Ramos (cell line): ENCODE data around the gene DPYSL3.
"Not testable (repeated sequence)": the region's sequence is repeated elsewhere in the genome, so short reads cannot be mapped to it uniquely, and the experiment has no call there.

Experiments used
- in situ Hi-C: fragments of 300-500 bp; cut with MboI; formaldehyde crosslinking; loops from one replicate; pipeline ENCODE4 v1.14.3; 2022; ENCODE audit warnings: low sequenced_read_pairs; ENCODE audit not compliant: unreplicated experiment

DPYSL3 gene

DNA sequence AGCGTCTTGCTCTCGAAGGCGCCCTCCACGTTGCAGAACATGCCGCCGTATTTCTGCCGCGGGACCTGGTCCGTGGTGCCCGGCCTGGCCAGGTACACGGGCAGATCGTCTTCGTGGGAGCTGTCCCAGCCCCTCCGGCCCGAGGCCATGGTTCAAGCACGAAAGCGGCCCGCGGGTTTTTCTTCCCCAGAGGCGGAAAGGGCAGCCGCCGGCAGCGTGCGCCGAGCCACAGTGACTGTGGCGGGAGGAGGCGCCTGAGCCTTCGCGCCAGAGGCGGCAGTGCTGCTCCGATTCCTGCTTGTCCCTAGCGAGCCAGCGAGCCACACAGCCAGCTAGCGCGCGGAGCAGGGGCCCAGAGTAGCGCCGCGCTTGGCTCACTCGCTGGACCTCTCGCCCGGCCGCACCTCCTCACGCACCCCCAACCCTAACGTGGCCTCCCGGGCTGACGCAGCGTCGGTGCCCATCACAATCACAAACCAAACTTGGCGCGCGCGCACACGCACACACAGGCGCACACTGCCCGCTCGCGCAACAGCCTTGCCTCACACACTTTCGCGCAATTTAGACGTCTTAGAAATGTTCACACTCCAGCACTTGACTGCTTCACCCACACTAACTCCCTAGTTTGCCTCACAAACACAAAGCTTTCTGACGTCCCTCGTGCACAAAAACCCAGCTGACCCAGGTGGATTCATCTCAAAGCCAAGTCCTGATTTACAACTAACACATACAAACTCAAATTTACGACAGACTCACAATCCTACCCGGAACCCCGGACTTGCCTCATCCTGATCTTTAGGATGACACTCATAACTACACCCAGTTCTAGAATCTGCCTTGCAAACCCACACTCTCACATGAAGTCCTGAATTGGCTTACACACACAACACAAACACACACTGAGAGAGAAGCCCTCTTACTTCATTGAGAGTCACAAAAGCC lies at the start of gene DPYSL3:
TSS of gene DPYSL3 (minus strand) at position 359 of the 942 bp plus-strand sequence. CDS start at position 149, 210 bp downstream.
- in situ Hi-C loops = no loop called here

- in situ Hi-C loops = no loop called here
Measured at GRCh38 chr5:147558826-147559225, 49.0 kb upstream of the DPYSL3 start.

- in situ Hi-C loops = no loop called here
Measured at GRCh38 chr5:147557876-147558745, 48.2 kb upstream of the DPYSL3 start.

- in situ Hi-C loops = no loop called here
Measured at GRCh38 chr5:147555176-147555575, 45.3 kb upstream of the DPYSL3 start.

- in situ Hi-C loops = no loop called here
Measured at GRCh38 chr5:147554261-147554817, 44.5 kb upstream of the DPYSL3 start.

- in situ Hi-C loops = not testable (repeated sequence)
Measured at GRCh38 chr5:147553817-147554216, 43.9 kb upstream of the DPYSL3 start.

- in situ Hi-C loops = no loop called here
Measured at GRCh38 chr5:147552897-147553296, 43.0 kb upstream of the DPYSL3 start.

- in situ Hi-C loops = no loop called here
Measured at GRCh38 chr5:147551677-147552076, 41.8 kb upstream of the DPYSL3 start.

DNA sequence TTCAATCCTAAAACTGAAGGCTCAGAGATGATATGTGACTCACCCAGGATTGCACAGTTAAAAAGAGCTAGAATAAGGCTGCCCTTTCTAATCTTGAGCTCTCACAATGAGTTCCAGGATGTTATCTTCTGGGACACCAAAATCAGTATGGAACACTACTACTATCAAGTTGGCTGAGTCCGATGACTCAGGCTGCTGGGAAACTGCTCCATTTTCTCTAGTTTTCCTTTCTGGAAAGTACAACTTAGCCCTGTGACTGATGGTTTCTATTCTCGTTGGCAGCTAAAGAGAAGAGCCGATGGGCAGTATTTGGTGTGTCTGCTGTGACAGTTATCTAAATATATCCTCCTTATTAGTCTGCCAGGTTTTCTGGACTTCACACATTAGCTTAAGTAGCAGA lies 37.9 kb upstream of the DPYSL3 start:
- in situ Hi-C loops = no loop called here

DNA sequence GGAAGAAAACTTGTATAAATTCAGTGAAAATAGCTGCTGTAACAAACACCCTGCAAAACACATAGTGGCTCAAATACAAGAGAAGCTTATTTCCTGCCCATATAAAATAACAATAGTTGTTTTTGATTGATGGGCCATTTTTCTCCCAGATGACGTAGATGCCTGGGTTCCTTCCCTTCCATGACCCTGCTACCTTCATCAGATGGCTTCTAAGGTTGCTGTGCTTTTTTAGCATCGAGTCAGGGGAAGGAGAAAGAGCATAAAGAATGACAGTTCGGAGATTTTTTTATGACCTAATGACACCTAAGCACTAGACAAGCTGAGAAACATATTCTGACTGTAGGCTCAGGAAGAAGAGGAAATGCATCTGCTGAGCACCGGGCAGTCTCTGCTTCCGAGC lies 34.7 kb upstream of the DPYSL3 start:
- in situ Hi-C loops = no loop called here

- in situ Hi-C loops = no loop called here
Measured at GRCh38 chr5:147539053-147539452, 29.2 kb upstream of the DPYSL3 start.

DNA sequence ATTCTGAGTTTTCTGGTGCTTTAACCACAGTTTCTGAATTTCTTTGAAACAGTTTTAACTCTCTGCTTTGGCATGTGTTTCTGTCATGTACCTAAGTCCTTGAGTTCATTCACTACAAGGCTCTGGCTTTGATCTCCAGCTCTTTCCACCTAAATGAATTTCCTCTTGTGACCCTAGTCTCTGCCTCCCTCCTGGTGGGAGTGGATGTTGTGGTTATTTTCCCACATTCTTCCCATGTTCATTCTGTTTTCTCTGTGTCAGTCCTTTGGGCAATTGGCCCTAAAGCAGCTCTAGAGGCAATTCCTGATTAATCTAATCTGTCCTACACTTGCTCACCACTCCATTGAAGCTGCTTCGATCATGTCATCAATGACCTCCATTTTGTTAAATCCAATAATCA lies 28.4 kb upstream of the DPYSL3 start:
- in situ Hi-C loops = no loop called here

GRCh38 chr5:147534172-147534951 lies 24.5 kb upstream of the DPYSL3 start:
- in situ Hi-C loops = no loop called here

GRCh38 chr5:147532156-147532555 lies 22.3 kb upstream of the DPYSL3 start:
- in situ Hi-C loops = no loop called here

- in situ Hi-C loops = no loop called here
Measured at GRCh38 chr5:147530530-147531389, 20.9 kb upstream of the DPYSL3 start.

DNA sequence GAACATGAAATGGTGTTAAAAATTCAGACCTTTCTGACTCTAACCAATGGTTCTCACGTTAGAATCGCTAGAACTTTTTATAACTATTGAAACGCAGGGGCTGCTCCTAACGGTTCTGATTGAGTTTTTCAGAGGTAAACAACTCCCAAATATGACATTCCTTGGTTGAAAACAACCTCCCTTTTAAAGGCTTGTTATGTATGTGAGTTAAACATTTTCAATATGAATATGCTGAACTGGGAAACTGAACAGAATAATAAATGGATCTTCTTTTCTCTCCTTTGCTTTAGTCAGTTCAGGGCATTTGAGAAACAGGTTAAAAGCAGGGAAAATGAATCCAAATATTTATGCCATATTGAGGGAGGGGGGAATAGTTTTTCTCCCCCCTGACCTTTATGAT lies 13.2 kb upstream of the DPYSL3 start:
- in situ Hi-C loops = no loop called here

DNA sequence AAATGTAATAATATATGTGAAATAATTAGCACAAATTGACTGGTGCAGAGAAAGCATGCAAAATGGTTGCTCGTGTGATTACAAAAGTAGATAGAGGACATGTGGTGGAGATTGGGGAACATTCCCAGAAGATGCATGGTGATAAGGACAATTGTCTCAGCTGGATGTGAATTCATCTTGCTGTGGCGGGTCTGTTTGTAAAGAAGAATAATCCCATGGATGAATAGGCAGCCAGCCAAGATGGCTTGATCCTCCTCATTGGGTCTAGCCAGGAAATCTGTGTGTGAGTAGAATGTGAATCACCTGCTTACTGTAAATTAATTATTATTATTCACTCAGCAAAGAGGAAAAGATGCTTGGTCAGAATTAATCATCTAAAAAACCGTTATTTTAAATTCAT lies 12.6 kb upstream of the DPYSL3 start:
- in situ Hi-C loops = no loop called here

GRCh38 chr5:147520450-147520849 lies 10.6 kb upstream of the DPYSL3 start:
- in situ Hi-C loops = no loop called here

DNA sequence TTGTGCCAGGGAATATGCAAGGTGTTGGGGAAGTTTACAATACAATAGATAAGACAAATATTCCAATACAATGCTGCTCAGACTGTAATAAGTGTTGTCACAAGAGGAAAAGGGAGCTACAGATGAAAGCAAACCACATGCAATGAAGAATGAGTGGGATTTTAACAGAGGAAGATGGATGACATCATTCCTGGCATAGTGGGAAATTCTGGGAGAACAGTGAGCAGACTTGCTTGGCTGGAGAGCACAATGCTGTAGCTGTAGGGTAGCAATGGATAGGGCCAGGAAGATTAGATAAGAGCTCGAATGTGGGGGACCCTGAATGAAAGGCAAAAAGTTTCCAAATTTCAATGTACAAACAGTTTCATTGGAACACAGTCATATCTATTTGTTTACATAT lies 9.5 kb upstream of the DPYSL3 start:
- in situ Hi-C loops = no loop called here
